HG03442 (cell line): ENCODE data around the gene IGSF3.

Source experiments
- ATAC-seq: cut with Tn5 transposase; IDR thresholded peaks from one replicate; pipeline ENCODE4 v1.9.1; 2021; ENCODE audit warnings: mild to moderate bottlenecking, moderate library complexity; ENCODE audit not compliant: unreplicated experiment

Gene IGSF3

DNA sequence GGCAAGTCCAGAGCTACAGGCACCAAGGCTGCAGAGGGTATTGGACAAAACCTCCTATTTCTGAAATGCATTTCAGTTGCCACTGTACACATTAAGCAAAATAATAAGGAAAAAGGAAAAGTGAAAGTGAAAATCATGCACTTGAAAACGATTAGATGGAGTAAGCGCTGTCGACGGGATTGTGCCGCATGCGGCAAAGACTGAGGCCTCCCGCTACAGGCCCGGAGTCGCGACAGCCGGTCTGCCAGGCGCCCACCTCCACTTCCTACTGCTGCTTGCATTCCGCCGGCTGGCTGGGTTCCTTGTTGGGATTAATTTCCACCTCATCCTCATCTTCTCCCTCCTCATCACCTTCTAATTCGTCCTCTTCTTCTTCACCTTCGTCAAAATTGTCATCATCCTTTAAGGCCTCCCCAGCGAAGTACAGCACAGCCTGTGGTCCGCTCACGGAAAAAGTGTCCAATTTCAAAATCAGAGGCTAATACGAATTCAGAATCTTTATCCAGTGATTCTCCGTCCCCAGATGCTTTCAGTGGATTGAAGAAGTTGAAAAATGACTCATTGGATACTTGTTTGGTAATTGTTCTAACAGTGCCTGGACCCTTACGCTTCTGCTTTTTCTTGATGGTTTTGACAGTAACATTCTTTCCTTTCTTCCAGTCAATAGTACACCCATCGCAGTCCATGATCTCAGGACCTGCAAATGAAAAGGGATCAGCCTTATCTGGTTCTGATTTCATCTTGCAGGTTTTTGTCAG lies 134.7 kb downstream of the IGSF3 start:
- ATAC-seq: no peak

DNA sequence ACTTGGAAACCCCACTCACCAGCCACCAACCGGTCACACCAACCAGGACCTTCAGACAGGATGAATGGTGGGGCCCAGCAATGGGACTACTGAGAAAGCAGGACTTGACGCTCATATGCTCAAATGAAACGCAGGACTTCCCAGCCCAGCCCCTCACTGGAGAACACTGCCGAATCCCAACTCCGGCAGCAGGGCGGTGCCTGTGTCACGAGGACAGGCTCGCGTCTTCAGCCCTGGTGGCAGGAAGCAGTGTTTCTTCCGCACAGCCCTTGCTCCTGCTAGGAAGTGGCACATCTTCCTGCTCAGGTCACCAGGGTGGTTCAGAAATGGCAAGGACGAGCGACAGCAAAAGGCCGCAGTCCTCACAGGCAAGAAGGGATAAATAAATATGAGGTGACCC lies 135.6 kb downstream of the IGSF3 start:
- ATAC-seq: no peak

DNA sequence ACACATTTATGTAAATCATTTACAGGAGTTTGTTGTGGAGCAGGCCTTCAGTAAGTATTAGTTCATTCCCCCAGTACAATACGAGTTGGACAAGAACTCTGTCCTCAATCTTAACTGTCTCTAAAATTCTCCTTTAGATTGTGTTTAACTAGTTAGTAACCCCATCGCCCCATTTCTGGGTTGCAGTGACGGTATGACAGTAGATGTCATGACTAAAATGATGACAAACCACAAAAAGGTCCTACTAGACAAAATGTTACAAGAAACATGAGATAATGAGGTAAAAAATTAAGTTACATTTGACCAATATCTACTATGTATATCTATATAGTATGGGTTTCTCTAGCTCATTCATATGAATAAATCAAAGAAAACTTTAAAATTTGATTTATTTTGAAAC lies 137.9 kb downstream of the IGSF3 start:
- ATAC-seq: no peak

DNA sequence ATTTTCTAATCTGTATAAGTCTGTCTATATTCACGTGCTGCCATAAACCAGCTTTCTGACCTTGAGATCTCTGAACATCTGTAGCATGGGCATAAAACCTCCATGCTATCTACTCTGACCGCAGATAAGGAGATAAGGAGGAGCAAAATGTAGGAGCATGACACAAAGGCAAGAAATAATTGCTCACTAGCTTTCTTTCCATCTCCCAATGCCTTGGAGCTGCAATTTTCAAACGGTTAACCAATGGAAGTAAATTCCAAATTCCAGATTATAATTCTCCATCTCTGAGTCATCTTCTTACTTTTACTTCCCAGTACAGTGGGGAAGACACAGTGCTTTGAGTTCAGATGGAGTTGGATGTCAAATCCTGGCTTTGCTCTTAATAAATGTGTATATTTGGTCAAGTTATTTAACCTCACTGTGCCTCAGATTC lies 138.3 kb downstream of the IGSF3 start:
- no peak for ATAC-seq

DNA sequence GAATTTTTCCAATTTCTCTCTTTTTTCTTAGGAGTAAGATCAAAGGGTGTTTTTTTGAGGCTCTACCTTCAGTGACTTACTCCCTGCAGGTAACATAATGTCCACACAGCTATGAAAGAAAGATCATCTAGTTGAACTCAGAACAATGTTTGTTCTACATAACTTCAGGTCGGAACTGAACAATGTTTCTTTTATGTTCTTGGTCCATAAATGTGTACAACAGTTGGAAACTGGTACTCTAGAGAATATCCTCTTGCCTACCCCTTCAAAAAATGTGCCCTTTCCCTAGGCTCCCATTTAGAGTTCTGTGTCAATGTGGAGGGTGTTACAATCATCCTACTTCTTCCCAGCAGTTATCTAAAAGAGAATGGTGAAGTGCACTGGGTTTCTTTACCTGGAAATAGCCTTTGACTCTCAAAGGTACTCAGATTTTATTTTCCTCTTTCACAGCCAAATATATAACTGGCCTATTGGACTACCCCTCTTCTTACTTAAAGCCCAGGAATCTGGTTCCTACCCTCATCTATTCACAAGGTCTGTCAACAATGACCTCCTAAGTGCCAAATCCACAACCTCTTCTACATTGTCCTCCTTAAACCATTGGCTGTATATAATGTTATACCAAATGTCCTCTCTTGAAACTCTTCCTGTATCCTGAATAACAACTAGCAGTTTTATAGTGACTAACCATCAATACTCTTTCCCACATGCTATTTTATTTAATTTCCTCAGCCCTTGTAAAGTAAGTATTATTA lies 139.0 kb downstream of the IGSF3 start:
- no peak for ATAC-seq

DNA sequence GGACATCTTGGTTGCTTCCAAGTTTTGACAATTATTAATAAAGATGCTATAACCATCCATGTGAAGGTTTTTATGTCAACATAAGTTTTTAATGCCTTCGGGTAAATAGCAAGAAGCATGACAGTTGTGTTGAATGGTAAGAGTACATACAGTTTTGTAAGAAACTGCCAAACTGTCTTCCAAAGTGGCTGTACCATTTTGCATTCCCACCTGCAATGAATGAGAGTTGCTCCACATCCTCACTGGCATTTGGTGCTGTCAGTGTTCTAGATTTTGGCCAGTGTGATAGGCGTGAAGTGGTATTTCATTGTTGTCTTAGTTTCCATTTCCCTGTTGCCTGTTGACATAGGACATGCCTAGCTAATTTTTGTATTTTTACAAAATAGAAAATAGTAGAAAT lies 142.1 kb downstream of the IGSF3 start:
- ATAC-seq: no peak
